Activated T-cell treated with anti-CD3 and anti-CD28 coated beads for 1 hour (primary cell): ENCODE measurements around the gene DEXI.
"Not testable (repeated sequence)": the region's sequence is repeated elsewhere in the genome, so short reads cannot be mapped to it uniquely, and the experiment has no call there.

ENCODE experiments used
- DNase-seq: peaks from one replicate; pipeline ENCODE4 v3.0.0-alpha.2; 2020; ENCODE audit warnings: low read depth

Gene DEXI

GRCh38 chr16:10968498-10968897 lies 26.2 kb upstream of the DEXI start:
- no peak for DNase-seq

GRCh38 chr16:10967986-10968385 lies 25.7 kb upstream of the DEXI start:
- no peak for DNase-seq

- not testable (repeated sequence) for DNase-seq
These were observed 24.3 kb upstream of the DEXI start for GRCh38 chr16:10966559-10966958.

- no peak for DNase-seq
These were observed 23.9 kb upstream of the DEXI start for GRCh38 chr16:10966129-10966528.

- no peak for DNase-seq
These were observed 23.3 kb upstream of the DEXI start for GRCh38 chr16:10965440-10966061.

GRCh38 chr16:10964891-10965326 lies 22.6 kb upstream of the DEXI start:
- DNase-seq, result peak; percentile 33

GRCh38 chr16:10964039-10964890 lies 22.0 kb upstream of the DEXI start:
- peak; percentile 82 for DNase-seq

GRCh38 chr16:10961231-10961630 lies 19.0 kb upstream of the DEXI start:
- no peak for DNase-seq

- DNase-seq, result no peak
These were observed 16.9 kb upstream of the DEXI start for GRCh38 chr16:10959161-10959560.

- DNase-seq, result no peak
These were observed 15.7 kb upstream of the DEXI start for GRCh38 chr16:10957771-10958482.

- no peak for DNase-seq
These were observed 12.6 kb upstream of the DEXI start for GRCh38 chr16:10954903-10955302.

GRCh38 chr16:10951026-10951425 lies 8.8 kb upstream of the DEXI start:
- DNase-seq, result no peak

GRCh38 chr16:10950393-10950792 lies 8.1 kb upstream of the DEXI start:
- no peak for DNase-seq

GRCh38 chr16:10949424-10949970 lies 7.2 kb upstream of the DEXI start:
- DNase-seq, result no peak

GRCh38 chr16:10947211-10947787 lies 5.0 kb upstream of the DEXI start:
- no peak for DNase-seq

- DNase-seq, result no peak
These were observed 4.0 kb upstream of the DEXI start for GRCh38 chr16:10946308-10946707.

- no peak for DNase-seq
These were observed 3.0 kb upstream of the DEXI start for GRCh38 chr16:10945065-10945787.

GRCh38 chr16:10944249-10945064 lies 2.2 kb upstream of the DEXI start, which contains the start of gene CLEC16A:
Gene CLEC16A (plus strand): TSS chr16:10944564. CDS start chr16:10944718, 154 bp downstream.
- DNase-seq, result peak; percentile 92

- no peak for DNase-seq
These were observed 741 bp upstream of the DEXI start for GRCh38 chr16:10943064-10943353.

GRCh38 chr16:10941935-10942351 lies 325 bp downstream of the DEXI start:
- DNase-seq, result not testable (repeated sequence)
